Measurements from ENCODE around the gene SMARCE1.

SMARCE1 gene

GRCh38 chr17:40623419-40624210 lies 24.0 kb downstream of the SMARCE1 start:
- Mint-ChIP-seq H3K27me3 (peaks cover 27% of the 10 kb centered on the region), H3K9me3 (no peaks in the 10 kb centered on the region), H3K4me1 (ENCODE audit: low read depth) (peaks cover 15% of the 10 kb centered on the region), H3K27ac (no peak overlapping the region), H3K4me3 (no peak overlapping the region), H3K36me3 (ENCODE audit: low read depth) (peaks cover 20% of the 10 kb centered on the region)
- intact Hi-C loops (cut with micrococcal nuclease), result loop anchor here (10.0 kb wide), 1 partner anchor 171 kb away; the partner anchor contains the start of gene KRT28

- Mint-ChIP-seq H3K27ac (no peak overlapping the region), H3K9me3 (no peaks in the 10 kb centered on the region), H3K27me3 (peaks cover 27% of the 10 kb centered on the region), H3K36me3 (ENCODE audit: low read depth) (peaks cover 11% of the 10 kb centered on the region), H3K4me1 (ENCODE audit: low read depth) (peaks cover 21% of the 10 kb centered on the region), H3K4me3 (no peak overlapping the region)
- intact Hi-C loops (cut with micrococcal nuclease), result loop anchor here (10.0 kb wide), 1 partner anchor 172 kb away; the partner anchor contains the start of gene KRT28
Measured at GRCh38 chr17:40622509-40622928, 25.1 kb downstream of the SMARCE1 start.

- intact Hi-C loops (cut with micrococcal nuclease), result loop anchor here (10.0 kb wide), 1 partner anchor 173 kb away; the partner anchor contains the start of gene KRT28
- H3K4me1 Mint-ChIP-seq (ENCODE audit: low read depth), result peaks cover 30% of the 10 kb centered on the region
- peaks cover 27% of the 10 kb centered on the region for H3K27me3 Mint-ChIP-seq
- H3K9me3 Mint-ChIP-seq, result no peaks in the 10 kb centered on the region
- H3K4me3 Mint-ChIP-seq, result no peak overlapping the region
- H3K36me3 Mint-ChIP-seq (ENCODE audit: low read depth), result peaks cover 2% of the 10 kb centered on the region
- H3K27ac Mint-ChIP-seq, result no peak overlapping the region
Measured at GRCh38 chr17:40621578-40621977, 26.0 kb downstream of the SMARCE1 start.

- peaks cover 31% of the 10 kb centered on the region for H3K27me3 Mint-ChIP-seq
- H3K9me3 Mint-ChIP-seq, result no peaks in the 10 kb centered on the region
- H3K4me1 Mint-ChIP-seq (ENCODE audit: low read depth), result peaks cover 36% of the 10 kb centered on the region
- intact Hi-C loops (cut with micrococcal nuclease), result loop anchor here (10.0 kb wide), 1 partner anchor 174 kb away; the partner anchor contains the start of gene KRT28
- no peak overlapping the region for H3K27ac Mint-ChIP-seq
- H3K4me3 Mint-ChIP-seq, result no peak overlapping the region
- no peaks in the 10 kb centered on the region for H3K36me3 Mint-ChIP-seq (ENCODE audit: low read depth)
Measured at GRCh38 chr17:40621019-40621418, 26.6 kb downstream of the SMARCE1 start.

GRCh38 chr17:40618754-40619625 lies 28.6 kb downstream of the SMARCE1 start:
- Mint-ChIP-seq H3K36me3 (ENCODE audit: low read depth) (no peaks in the 10 kb centered on the region), H3K9me3 (no peaks in the 10 kb centered on the region), H3K27me3 (peaks cover 36% of the 10 kb centered on the region), H3K4me3 (no peak overlapping the region), H3K27ac (no peak overlapping the region), H3K4me1 (ENCODE audit: low read depth) (peaks cover 51% of the 10 kb centered on the region)
- intact Hi-C loops (cut with micrococcal nuclease), result no loop called here

GRCh38 chr17:40617678-40618240 lies 29.9 kb downstream of the SMARCE1 start:
- H3K27me3 Mint-ChIP-seq, result peaks cover 41% of the 10 kb centered on the region
- peaks cover 49% of the 10 kb centered on the region for H3K4me1 Mint-ChIP-seq (ENCODE audit: low read depth)
- no peaks in the 10 kb centered on the region for H3K36me3 Mint-ChIP-seq (ENCODE audit: low read depth)
- intact Hi-C loops (cut with micrococcal nuclease), result no loop called here
- H3K9me3 Mint-ChIP-seq, result no peaks in the 10 kb centered on the region
- peak overlapping the region; percentile 32 for H3K27ac Mint-ChIP-seq
- no peak overlapping the region for H3K4me3 Mint-ChIP-seq

GRCh38 chr17:40616592-40616991 lies 31.0 kb downstream of the SMARCE1 start:
- H3K27ac Mint-ChIP-seq, result peak overlapping the region; percentile 32
- H3K4me3 Mint-ChIP-seq, result no peak overlapping the region
- H3K36me3 Mint-ChIP-seq (ENCODE audit: low read depth), result no peaks in the 10 kb centered on the region
- no peaks in the 10 kb centered on the region for H3K9me3 Mint-ChIP-seq
- intact Hi-C loops (cut with micrococcal nuclease), result no loop called here
- H3K27me3 Mint-ChIP-seq, result peaks cover 44% of the 10 kb centered on the region
- H3K4me1 Mint-ChIP-seq (ENCODE audit: low read depth), result peaks cover 42% of the 10 kb centered on the region

GRCh38 chr17:40615841-40616476 lies 31.7 kb downstream of the SMARCE1 start:
- no peak overlapping the region for H3K4me3 Mint-ChIP-seq
- H3K27ac Mint-ChIP-seq, result peak overlapping the region; percentile 38
- H3K4me1 Mint-ChIP-seq (ENCODE audit: low read depth), result peaks cover 42% of the 10 kb centered on the region
- intact Hi-C loops (cut with micrococcal nuclease), result no loop called here
- peaks cover 43% of the 10 kb centered on the region for H3K27me3 Mint-ChIP-seq
- no peaks in the 10 kb centered on the region for H3K36me3 Mint-ChIP-seq (ENCODE audit: low read depth)
- H3K9me3 Mint-ChIP-seq, result no peaks in the 10 kb centered on the region

GRCh38 chr17:40615068-40615840 lies 32.4 kb downstream of the SMARCE1 start:
- H3K27ac Mint-ChIP-seq, result peak overlapping the region; percentile 38
- intact Hi-C loops (cut with micrococcal nuclease), result no loop called here
- H3K4me1 Mint-ChIP-seq (ENCODE audit: low read depth), result peaks cover 40% of the 10 kb centered on the region
- H3K4me3 Mint-ChIP-seq, result no peak overlapping the region
- peaks cover 40% of the 10 kb centered on the region for H3K27me3 Mint-ChIP-seq
- no peaks in the 10 kb centered on the region for H3K36me3 Mint-ChIP-seq (ENCODE audit: low read depth)
- no peaks in the 10 kb centered on the region for H3K9me3 Mint-ChIP-seq

- peak overlapping the region; percentile 38 for H3K27ac Mint-ChIP-seq
- H3K27me3 Mint-ChIP-seq, result peaks cover 33% of the 10 kb centered on the region
- peaks cover 36% of the 10 kb centered on the region for H3K4me1 Mint-ChIP-seq (ENCODE audit: low read depth)
- intact Hi-C loops (cut with micrococcal nuclease), result no loop called here
- no peak overlapping the region for H3K4me3 Mint-ChIP-seq
- no peaks in the 10 kb centered on the region for H3K9me3 Mint-ChIP-seq
- no peaks in the 10 kb centered on the region for H3K36me3 Mint-ChIP-seq (ENCODE audit: low read depth)
Measured at GRCh38 chr17:40614431-40615067, 33.1 kb downstream of the SMARCE1 start.

- Mint-ChIP-seq H3K9me3 (no peaks in the 10 kb centered on the region), H3K4me3 (no peak overlapping the region), H3K27me3 (peaks cover 30% of the 10 kb centered on the region), H3K4me1 (ENCODE audit: low read depth) (peaks cover 36% of the 10 kb centered on the region), H3K27ac (no peak overlapping the region), H3K36me3 (ENCODE audit: low read depth) (no peaks in the 10 kb centered on the region)
- intact Hi-C loops (cut with micrococcal nuclease), result no loop called here
Measured at GRCh38 chr17:40613467-40614154, 34.0 kb downstream of the SMARCE1 start.

- intact Hi-C loops (cut with micrococcal nuclease), result no loop called here
- Mint-ChIP-seq H3K4me1 (ENCODE audit: low read depth) (peaks cover 32% of the 10 kb centered on the region), H3K27me3 (peaks cover 30% of the 10 kb centered on the region), H3K36me3 (ENCODE audit: low read depth) (no peaks in the 10 kb centered on the region), H3K4me3 (no peak overlapping the region), H3K27ac (no peak overlapping the region), H3K9me3 (no peaks in the 10 kb centered on the region)
Measured at GRCh38 chr17:40612599-40613244, 34.9 kb downstream of the SMARCE1 start.

Measured in dendritic cell treated with granulocyte-macrophage colony-stimulating factor and Interleukin-4, amounts not matched to agents 40 ng/mL and 50 ng/mL, for 4 days (primary cell).